PC-3 (cell line): ENCODE data around the gene SH3PXD2A. TPM values are rescaled to one million over a fixed set of nuclear protein-coding genes. Genes with fewer than 3 reads are reported as not detected.

Experiments used
- ATAC-seq: fragments of 200-7000 bp; cut with Tn5 transposase; 2 replicates; pipeline ENCODE4 v1.9.1; 2020; ENCODE audit warnings: mild to moderate bottlenecking, moderate library complexity
- BruUV-seq: library from RNA; stranded (reverse); fragments of 400-500 nt; replicated peaks from 2 replicates; lab custom pipeline; 2021; lab: Mats Ljungman, UMichigan
- CTCF ChIA-PET: fragments of 300-600 bp; sonication (Branson Sonifier 250); formaldehyde crosslinking; loops from one replicate; lab custom pipeline; 2022; ENCODE audit warnings: antibody characterized with exemption; lab: Charles Lee
- POLR2A ChIA-PET: fragments of 300-600 bp; sonication (Branson Sonifier 250); formaldehyde crosslinking; loops from one replicate; lab custom pipeline; 2022; ENCODE audit warnings: antibody characterized with exemption; ENCODE audit not compliant: unreplicated experiment; lab: Charles Lee
- DNase-seq: peaks from one replicate; pipeline ENCODE4 v3.0.0-alpha.2; 2015
- H2AFZ ChIP-seq: fragments of 300-600 bp; sonication (generic); 2 replicates; pipeline ENCODE4 v1.6.0; 2016; ENCODE audit warnings: antibody characterized with exemption, low read length
- H3F3A ChIP-seq: fragments of 300-600 bp; sonication (generic); one replicate; pipeline ENCODE4 v1.6.0; 2017; ENCODE audit warnings: antibody characterized with exemption, low read length, control low read depth, mild to moderate bottlenecking; ENCODE audit not compliant: unreplicated experiment
- H3K27ac ChIP-seq: fragments of 300-600 bp; sonication (generic); 2 replicates; pipeline ENCODE4 v1.5.1; 2016; ENCODE audit warnings: mild to moderate bottlenecking, low read length
- H3K27me3 ChIP-seq: fragments of 300-600 bp; sonication (generic); 2 replicates; pipeline ENCODE4 v1.6.1; 2016; ENCODE audit warnings: low read length, mixed read lengths
- H3K36me3 ChIP-seq: fragments of 300-600 bp; sonication (generic); 2 replicates; pipeline ENCODE4 v1.6.1; 2016; ENCODE audit warnings: low read depth, mixed run types, low read length, mixed read lengths
- H3K4me1 ChIP-seq: fragments of 300-600 bp; sonication (generic); 2 replicates; pipeline ENCODE4 v1.5.1; 2016; ENCODE audit warnings: low read length; ENCODE audit not compliant: insufficient read depth
- H3K4me2 ChIP-seq: fragments of 300-600 bp; sonication (generic); 2 replicates; pipeline ENCODE4 v1.6.0; 2016; ENCODE audit warnings: low read length
- H3K4me3 ChIP-seq: fragments of 300-600 bp; sonication (generic); 2 replicates; pipeline ENCODE4 v1.5.1; 2016; ENCODE audit warnings: mild to moderate bottlenecking, low read length, mixed read lengths
- H3K79me2 ChIP-seq: fragments of 300-600 bp; sonication (generic); 2 replicates; pipeline ENCODE4 v1.6.1; 2017; ENCODE audit warnings: low read length, mixed read lengths
- H3K9ac ChIP-seq: fragments of 300-600 bp; sonication (generic); 2 replicates; pipeline ENCODE4 v1.6.0; 2016; ENCODE audit warnings: mild to moderate bottlenecking, low read length
- H3K9me2 ChIP-seq: fragments of 300-600 bp; sonication (generic); replicated peaks from 2 replicates; pipeline ENCODE4 v1.6.1; 2016; ENCODE audit warnings: mixed run types, low read length, mixed read lengths
- H3K9me3 ChIP-seq: fragments of 300-600 bp; sonication (generic); 2 replicates; pipeline ENCODE4 v1.6.1; 2016; ENCODE audit warnings: low read length, mixed read lengths
- H4K20me1 ChIP-seq: fragments of 300-600 bp; sonication (generic); 2 replicates; pipeline ENCODE4 v1.6.1; 2016; ENCODE audit warnings: low read length, mixed read lengths
- CTCF ChIP-seq: fragments of 300-600 bp; sonication (generic); conservative IDR thresholded peaks from 2 replicates; pipeline ENCODE4 v1.5.1; 2017; ENCODE audit warnings: antibody characterized with exemption, low read depth, mild to moderate bottlenecking, low read length
- EZH2 ChIP-seq: fragments of 300-600 bp; sonication (generic); IDR thresholded peaks from one replicate; pipeline ENCODE4 v1.6.1; 2017; ENCODE audit warnings: antibody characterized with exemption, mild to moderate bottlenecking, low read length; ENCODE audit not compliant: unreplicated experiment
- EZH2phosphoT487 ChIP-seq: fragments of 300-600 bp; sonication (generic); IDR thresholded peaks from 2 replicates; pipeline ENCODE4 v1.6.1; 2018; ENCODE audit warnings: mild to moderate bottlenecking, antibody characterized with exemption, low read length, borderline replicate concordance
- intact Hi-C: fragments of 100-400 bp; cut with micrococcal nuclease; formaldehyde crosslinking; loops from 2 replicates; pipeline ENCODE4 v1.9.0; 2023
- total RNA-seq: library from RNA; depleted of rRNA; stranded (reverse); fragments of >200 nt; gene quantifications from 2 replicates; pipeline ENCODE4 v1.2.3, GENCODE V29; 2014

The SH3PXD2A gene
- total RNA-seq, 1 experiment from 2014 or later, result 3.4 TPM

- H3K4me2 ChIP-seq, result peak overlapping the region; percentile 55
These were observed 38.4 kb upstream of the SH3PXD2A start for GRCh38 chr10:103893817-103894216.

GRCh38 chr10:103892181-103892580 lies 36.8 kb upstream of the SH3PXD2A start:
- intact Hi-C loops, result no loop called here
- Histone ChIP-seq H3K27me3 (no peaks in the 10 kb centered on the region), H3K4me1 (peaks cover 83% of the 10 kb centered on the region), H3K9ac (no peak overlapping the region), H3F3A (peaks cover 8% of the 10 kb centered on the region), H3K9me2 (no peaks in the 10 kb centered on the region), H3K4me2 (no peak overlapping the region), H3K36me3 (peaks cover 11% of the 10 kb centered on the region), H3K9me3 (no peaks in the 10 kb centered on the region), H3K27ac (peak overlapping the region; percentile 100), H3K79me2 (no peaks in the 10 kb centered on the region), H4K20me1 (no peaks in the 10 kb centered on the region), H3K4me3 (no peak overlapping the region), H2AFZ (no peak overlapping the region)
- no TSS peak for BruUV-seq
- POLR2A ChIA-PET, result no interaction called here
- TF ChIP-seq EZH2, result no peak
- TF ChIP-seq CTCF, result no peak
- TF ChIP-seq EZH2phosphoT487, result no peak
- CTCF ChIA-PET, result no interaction called here
- ATAC-seq (no peak), DNase-seq (no peak)

More at GRCh38 chr10:103893817-103894216, 38.4 kb upstream of the SH3PXD2A start:
- Histone ChIP-seq H3K27ac (peak overlapping the region; percentile 98), H3K9me3 (no peaks in the 10 kb centered on the region), H3K79me2 (no peaks in the 10 kb centered on the region), H2AFZ (no peak overlapping the region), H3K9me2 (no peaks in the 10 kb centered on the region), H3K9ac (peak overlapping the region; percentile 77), H3F3A (peaks cover 8% of the 10 kb centered on the region), H3K4me3 (no peak overlapping the region), H4K20me1 (no peaks in the 10 kb centered on the region), H3K27me3 (no peaks in the 10 kb centered on the region), H3K4me1 (peaks cover 70% of the 10 kb centered on the region), H3K36me3 (peaks cover 11% of the 10 kb centered on the region)
- CTCF ChIA-PET, result interaction anchor here (0.6 to 0.7 kb wide), 2 partner anchors 148 to 184 kb away, joined by 9 to 14 read pairs; no protein-coding TSS in a partner anchor
- no TSS peak for BruUV-seq
- POLR2A ChIA-PET, result interaction anchor here (0.7 kb wide), 2 partner anchors 9 to 15 kb away, joined by 3 to 6 read pairs; no protein-coding TSS in a partner anchor
- no peak for ATAC-seq
- no peak for TF ChIP-seq EZH2
- peak; percentile 20 for DNase-seq
- intact Hi-C loops, result loop anchor here (2.0 kb wide), 2 partner anchors 23 to 77 kb away; no protein-coding TSS in a partner anchor

- H3K9me2 ChIP-seq, result no peaks in the 10 kb centered on the region
- POLR2A ChIA-PET, result interaction anchor here (0.6 to 1.1 kb wide), 3 partner anchors 79 to 230 kb away, joined by 3 to 11 read pairs (median 3); no protein-coding TSS in a partner anchor
These were observed 35.3 kb upstream of the SH3PXD2A start for GRCh38 chr10:103890688-103891087.

More at GRCh38 chr10:103890688-103891087, 35.3 kb upstream of the SH3PXD2A start:
- H3K9me3 ChIP-seq, result no peaks in the 10 kb centered on the region
- H3K4me2 ChIP-seq, result peak overlapping the region; percentile 76
- BruUV-seq, result TSS peak; percentile 34
- ATAC-seq (no peak; the same call in 1 of the 2 replicates), DNase-seq (peak; percentile 37)
- H3K27me3 ChIP-seq, result no peaks in the 10 kb centered on the region
- CTCF ChIA-PET, result no interaction called here
- no peaks in the 10 kb centered on the region for H4K20me1 ChIP-seq
- H3K27ac ChIP-seq, result peak overlapping the region; percentile 100
- H3K79me2 ChIP-seq, result no peaks in the 10 kb centered on the region
- H2AFZ ChIP-seq, result no peak overlapping the region
- peaks cover 74% of the 10 kb centered on the region for H3K4me1 ChIP-seq
- TF ChIP-seq EZH2 (no peak), EZH2phosphoT487 (no peak), CTCF (no peak)
- peaks cover 8% of the 10 kb centered on the region for H3F3A ChIP-seq
- intact Hi-C loops, result loop anchor here (1.0 kb wide), 1 partner anchor 78 kb away; no protein-coding TSS in a partner anchor
- peak overlapping the region; percentile 93 for H3K9ac ChIP-seq
- H3K4me3 ChIP-seq, result no peak overlapping the region
- peaks cover 13% of the 10 kb centered on the region for H3K36me3 ChIP-seq
